Naive thymus-derived CD4-positive, alpha-beta T cell (primary cell): ENCODE results near the gene SULT6B1. TPM values are rescaled to one million over a fixed set of nuclear protein-coding genes. Genes with fewer than 3 reads are reported as not detected.
A peak's percentile ranks its signal among the peaks of the same experiment; 100 is the strongest.

Experiments used
- ATAC-seq: fragments of 150-1000 bp; cut with Tn5 transposase; 2 replicates; pipeline ENCODE4 v1.10.0; 2021; ENCODE audit warnings: mild to moderate bottlenecking, moderate library complexity
- CTCF ChIA-PET: fragments of 350-600 bp; sonication (Branson Sonifier 250); formaldehyde crosslinking; loops from one replicate; lab custom pipeline; 2021; ENCODE audit warnings: antibody characterized with exemption; lab: Charles Lee
- POLR2A ChIA-PET: fragments of 350-600 bp; sonication (Branson Sonifier 250); formaldehyde crosslinking; loops from one replicate; lab custom pipeline; 2021; ENCODE audit warnings: antibody characterized with exemption, inconsistent platforms; lab: Charles Lee
- DNase-seq, 9 donors: peaks; one replicate each; pipeline versions ENCODE4 v3.0.0 to v3.0.0-alpha.2; 2020 to 2022; ENCODE audit warnings: mixed read lengths in 1 of 9
- H3K27ac ChIP-seq: one replicate; pipeline ENCODE4 v1.7.0; 2013; ENCODE audit warnings: mild to moderate bottlenecking, low read depth, low read length, moderate library complexity
- H3K27me3 ChIP-seq, 2 donors: one replicate each; pipeline ENCODE4 v1.7.0; 2013; ENCODE audit warnings: low read length in 2 of 2, mild to moderate bottlenecking in 2 of 2, moderate library complexity in 2 of 2; ENCODE audit not compliant: control insufficient read depth in 2 of 2, insufficient read depth in 2 of 2
- H3K36me3 ChIP-seq, 3 experiments: 1 replicate in 2 of 3; 2 replicates in 1 of 3; pipeline ENCODE4 v1.7.0; 2013; ENCODE audit warnings: low read length in 3 of 3, mild to moderate bottlenecking in 3 of 3, moderate library complexity in 1 of 3; ENCODE audit not compliant: insufficient read depth in 3 of 3, control insufficient read depth in 2 of 3
- H3K4me1 ChIP-seq, 2 donors: one replicate each; pipeline ENCODE4 v1.7.0; 2013; ENCODE audit warnings: low read length in 2 of 2, mild to moderate bottlenecking in 2 of 2, moderate library complexity in 1 of 2; ENCODE audit not compliant: control insufficient read depth in 2 of 2, insufficient read depth in 2 of 2
- H3K4me3 ChIP-seq: 2 replicates; pipeline ENCODE4 v1.7.0; 2013; ENCODE audit warnings: mild to moderate bottlenecking, low read length
- H3K9me3 ChIP-seq, 3 experiments: 1 replicate in 2 of 3; 2 replicates in 1 of 3; pipeline ENCODE4 v1.7.0; 2013; ENCODE audit warnings: low read length in 3 of 3; ENCODE audit not compliant: control insufficient read depth in 2 of 3
- H3K27ac Mint-ChIP-seq, 9 donors: one replicate each; pipeline ENCODE4 v1.8.0; 2020 to 2022; ENCODE audit warnings: mixed read lengths in 9 of 9, mild to moderate bottlenecking in 8 of 9, moderate library complexity in 5 of 9, inconsistent platforms in 2 of 9
- H3K27me3 Mint-ChIP-seq, 5 donors: one replicate each; pipeline ENCODE4 v1.8.0; 2021 to 2022; ENCODE audit warnings: mixed read lengths in 5 of 5, mild to moderate bottlenecking in 1 of 5
- H3K36me3 Mint-ChIP-seq, 5 donors: one replicate each; pipeline ENCODE4 v1.8.0; 2020 to 2022; ENCODE audit warnings: mixed read lengths in 5 of 5, mild to moderate bottlenecking in 3 of 5, inconsistent platforms in 1 of 5
- H3K4me1 Mint-ChIP-seq, 7 donors: one replicate each; pipeline ENCODE4 v1.8.0; 2020 to 2022; ENCODE audit warnings: mixed read lengths in 7 of 7, mild to moderate bottlenecking in 3 of 7, inconsistent platforms in 1 of 7
- H3K4me3 Mint-ChIP-seq, 10 donors: one replicate each; pipeline ENCODE4 v1.8.0; 2020 to 2022; ENCODE audit warnings: mild to moderate bottlenecking in 10 of 10, mixed read lengths in 10 of 10, moderate library complexity in 6 of 10, inconsistent platforms in 2 of 10
- H3K9me3 Mint-ChIP-seq, 11 donors: one replicate each; pipeline ENCODE4 v1.8.0; 2020 to 2022; ENCODE audit warnings: mixed read lengths in 11 of 11, mild to moderate bottlenecking in 4 of 11, inconsistent platforms in 1 of 11, moderate library complexity in 1 of 11
- intact Hi-C, 2 donors: fragments of 100-400 bp; cut with micrococcal nuclease; formaldehyde crosslinking; loops; one replicate each; pipeline ENCODE4 v1.15.1; 2023
- polyA plus RNA-seq, 2 donors: library from polyadenylated mRNA; unstranded; fragments of 300-500 nt; fragmentation: Illumina TruSeq; gene quantifications; one replicate each; pipeline ENCODE4 v1.2.3, GENCODE V29; 2021
- total RNA-seq, 6 experiments: library from RNA in 5 of 6; stranded (reverse) in 5 of 6; gene quantifications; 1 replicate in 5 of 6; 2 replicates in 1 of 6; pipeline ENCODE4 v1.2.3 and lab custom pipeline; 2021 to 2026

Gene SULT6B1
- total and polyA plus RNA-seq, 7 experiments from 2014 or later = not detected

- H3K9me3 Mint-ChIP-seq = no peaks in the 10 kb centered on the region
- ChIA-PET CTCF (interaction anchor here (0.6 kb wide), 1 partner anchor 11 kb away, joined by 3 read pairs; no protein-coding TSS in a partner anchor), POLR2A (no interaction called here)
- H3K4me1 ChIP-seq = no peaks in the 10 kb centered on the region
- H3K27ac Mint-ChIP-seq = no peak overlapping the region
- H3K36me3 ChIP-seq = no peaks in the 10 kb centered on the region
- H3K4me3 Mint-ChIP-seq = no peak overlapping the region
- no peak overlapping the region for H3K27ac ChIP-seq
- H3K27me3 Mint-ChIP-seq = peaks cover 8 to 50% (median 13%) of the 10 kb centered on the region in 5 donors
- no peaks in the 10 kb centered on the region for H3K36me3 Mint-ChIP-seq
- ATAC-seq = no peak
- no peaks in the 10 kb centered on the region for H3K9me3 ChIP-seq
- intact Hi-C loops = no loop called here
- no peaks in the 10 kb centered on the region for H3K27me3 ChIP-seq
- H3K4me3 ChIP-seq = no peak overlapping the region
- no peak for DNase-seq
- H3K4me1 Mint-ChIP-seq = no peaks in the 10 kb centered on the region
Observed at GRCh38 chr2:37180006-37180639, 8.3 kb downstream of the SULT6B1 start.

- H3K27ac Mint-ChIP-seq = peak overlapping the region in 1 of 9 donors; percentile 10
- CTCF ChIA-PET = no interaction called here
- H3K27me3 Mint-ChIP-seq = peaks cover 0 to 10% (median 0%) of the 10 kb centered on the region in 5 donors
- Histone ChIP-seq H3K36me3 (no peaks in the 10 kb centered on the region), H3K4me3 (no peak overlapping the region), H3K27me3 (no peaks in the 10 kb centered on the region), H3K27ac (no peak overlapping the region), H3K9me3 (no peaks in the 10 kb centered on the region), H3K4me1 (no peaks in the 10 kb centered on the region)
- no peak overlapping the region for H3K4me3 Mint-ChIP-seq
- POLR2A ChIA-PET = no interaction called here
- DNase-seq (no peak), ATAC-seq (no peak)
- no peaks in the 10 kb centered on the region for H3K36me3 Mint-ChIP-seq
- no peaks in the 10 kb centered on the region for H3K4me1 Mint-ChIP-seq
- no peaks in the 10 kb centered on the region for H3K9me3 Mint-ChIP-seq
- intact Hi-C loops = no loop called here
Observed at GRCh38 chr2:37173741-37174140, 14.7 kb downstream of the SULT6B1 start.

DNA sequence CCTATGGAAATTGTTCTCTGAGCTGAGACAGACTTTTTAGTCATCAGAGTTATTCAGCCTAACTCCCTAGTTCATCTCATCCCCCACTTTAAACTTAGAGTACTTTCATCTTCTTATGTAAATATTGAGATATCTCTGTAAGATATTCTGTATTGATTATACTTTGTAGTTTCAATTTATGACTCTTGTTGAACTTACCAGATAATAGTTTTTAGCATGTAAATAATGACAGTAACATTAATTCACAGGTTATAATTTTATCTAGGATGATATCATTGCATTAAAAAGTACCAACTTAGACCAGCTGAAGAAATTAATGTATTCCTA is 16.9 kb downstream of the SULT6B1 start:
- H3K27me3 Mint-ChIP-seq = peaks cover 0 to 2% (median 0%) of the 10 kb centered on the region in 5 donors
- ChIA-PET CTCF (interaction anchor here (1.1 kb wide), 1 partner anchor 67 kb away, joined by 4 read pairs; no protein-coding TSS in a partner anchor), POLR2A (no interaction called here)
- no peaks in the 10 kb centered on the region for H3K36me3 Mint-ChIP-seq
- ATAC-seq (no peak), DNase-seq (no peak)
- no peaks in the 10 kb centered on the region for H3K4me1 ChIP-seq
- H3K27ac ChIP-seq = no peak overlapping the region
- no peaks in the 10 kb centered on the region for H3K4me1 Mint-ChIP-seq
- H3K36me3 ChIP-seq = no peaks in the 10 kb centered on the region
- no peak overlapping the region for H3K27ac Mint-ChIP-seq
- H3K4me3 Mint-ChIP-seq = no peak overlapping the region
- no peaks in the 10 kb centered on the region for H3K27me3 ChIP-seq
- peaks cover 0 to 2% (median 0%) of the 10 kb centered on the region in 11 donors for H3K9me3 Mint-ChIP-seq
- H3K4me3 ChIP-seq = no peak overlapping the region
- no peaks in the 10 kb centered on the region for H3K9me3 ChIP-seq
- intact Hi-C loops = no loop called here

DNA sequence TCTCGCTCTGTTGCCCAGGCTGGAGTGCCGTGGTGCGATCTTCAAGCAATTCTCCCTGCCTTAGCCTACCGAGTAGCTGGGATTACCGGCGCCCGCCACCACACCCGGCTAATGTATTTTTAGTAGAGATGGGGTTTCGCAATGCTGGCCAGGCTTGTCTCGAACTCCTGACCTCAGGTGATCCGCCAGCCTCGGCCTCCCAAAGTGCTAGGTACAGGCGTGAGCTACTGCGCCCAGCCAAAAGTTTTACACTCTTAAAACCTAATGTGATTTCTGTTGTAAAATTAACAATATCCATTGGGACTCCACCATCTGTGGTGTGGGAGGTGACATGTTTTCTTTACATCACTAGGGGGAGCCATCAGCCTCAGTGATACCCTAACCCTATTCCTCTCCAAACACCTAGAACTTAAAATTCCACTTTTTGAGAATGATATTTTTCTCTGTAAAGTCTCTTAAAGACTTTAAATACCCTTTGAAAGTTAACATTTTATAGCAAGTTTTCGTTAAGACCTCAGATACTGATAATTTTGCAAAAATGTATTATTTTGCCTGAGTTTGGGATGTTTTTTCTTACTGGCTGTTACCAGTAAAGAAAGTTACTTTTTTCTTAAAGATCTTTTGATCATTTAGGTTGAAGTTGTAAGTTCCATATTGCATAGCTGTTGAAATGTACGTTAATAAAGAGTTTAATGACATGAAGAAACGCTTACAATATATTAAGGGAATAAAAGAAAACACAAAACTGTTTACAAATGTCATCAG is 20.1 kb downstream of the SULT6B1 start:
- no peaks in the 10 kb centered on the region for H3K4me1 ChIP-seq
- H3K27ac ChIP-seq = no peak overlapping the region
- Mint-ChIP-seq H3K36me3 (peaks cover 4 to 6% (median 5%) of the 10 kb centered on the region in 5 donors), H3K9me3 (peaks cover 4 to 24% (median 13%) of the 10 kb centered on the region in 11 donors), H3K4me1 (no peaks in the 10 kb centered on the region), H3K4me3 (no peak overlapping the region), H3K27me3 (peaks cover 0 to 3% (median 0%) of the 10 kb centered on the region in 5 donors), H3K27ac (peak overlapping the region in 1 of 9 donors; percentile 32)
- peaks cover 0 to 7% (median 0%) of the 10 kb centered on the region in 3 experiments for H3K9me3 ChIP-seq
- ATAC-seq (peak; percentile 80), DNase-seq (peak in 6 of 9 donors; percentile 14 to 52 (median 40))
- ChIA-PET CTCF (interaction anchor here (0.5 to 1.4 kb wide), 11 partner anchors 11 to 709 kb away, joined by 3 to 6 read pairs (median 3); no protein-coding TSS in a partner anchor), POLR2A (no interaction called here)
- H3K27me3 ChIP-seq = no peaks in the 10 kb centered on the region
- H3K4me3 ChIP-seq = no peak overlapping the region
- no peaks in the 10 kb centered on the region for H3K36me3 ChIP-seq
- intact Hi-C loops = loop anchor here (1.0 to 10.0 kb wide), 6 partner anchors 62 to 946 kb away; partner anchors contain the start of genes CEBPZ (in 2 of the 2) and NDUFAF7 (in 2 of the 2)

GRCh38 chr2:37167636-37168180 is 20.8 kb downstream of the SULT6B1 start:
- no peaks in the 10 kb centered on the region for H3K4me1 ChIP-seq
- no peak overlapping the region for H3K4me3 ChIP-seq
- DNase-seq (no peak), ATAC-seq (no peak)
- intact Hi-C loops = loop anchor here (1.0 to 10.0 kb wide), 6 partner anchors 63 to 947 kb away; partner anchors contain the start of genes CEBPZ (in 2 of the 2) and NDUFAF7 (in 2 of the 2)
- H3K9me3 Mint-ChIP-seq = peaks cover 4 to 24% (median 13%) of the 10 kb centered on the region in 11 donors
- peaks cover 4 to 6% (median 5%) of the 10 kb centered on the region in 5 donors for H3K36me3 Mint-ChIP-seq
- ChIA-PET CTCF (interaction anchor here (0.6 to 1.2 kb wide), 3 partner anchors 10 to 710 kb away, joined by 3 read pairs; no protein-coding TSS in a partner anchor), POLR2A (no interaction called here)
- H3K27me3 Mint-ChIP-seq = peaks cover 0 to 3% (median 0%) of the 10 kb centered on the region in 5 donors
- H3K4me3 Mint-ChIP-seq = no peak overlapping the region
- peaks cover 0 to 7% (median 0%) of the 10 kb centered on the region in 3 experiments for H3K9me3 ChIP-seq
- no peak overlapping the region for H3K27ac ChIP-seq
- H3K36me3 ChIP-seq = no peaks in the 10 kb centered on the region
- H3K27ac Mint-ChIP-seq = no peak overlapping the region
- no peaks in the 10 kb centered on the region for H3K4me1 Mint-ChIP-seq
- no peaks in the 10 kb centered on the region for H3K27me3 ChIP-seq

DNA sequence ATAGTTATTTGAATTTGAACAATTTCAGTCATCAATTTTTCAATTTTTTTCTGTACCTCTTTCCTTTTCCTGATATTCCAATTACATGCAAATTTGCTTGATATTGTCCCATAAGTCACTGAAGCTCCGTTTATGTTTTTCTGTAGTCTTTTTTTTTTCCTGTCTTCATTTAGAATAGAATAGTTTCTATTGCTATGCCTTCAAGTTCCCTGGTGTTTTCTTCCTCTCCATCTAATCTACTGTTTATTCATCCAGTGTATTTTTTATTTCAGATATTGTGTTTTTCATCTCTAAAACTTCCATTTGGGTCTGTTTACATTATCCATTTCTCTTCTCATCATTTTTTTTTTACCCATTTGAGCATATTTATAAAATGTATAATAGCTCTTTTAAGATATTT is 23.7 kb downstream of the SULT6B1 start:
- Histone ChIP-seq H3K9me3 (peaks cover 0 to 7% (median 0%) of the 10 kb centered on the region in 3 experiments), H3K27ac (no peak overlapping the region), H3K4me1 (no peaks in the 10 kb centered on the region), H3K36me3 (no peaks in the 10 kb centered on the region), H3K4me3 (no peak overlapping the region), H3K27me3 (no peaks in the 10 kb centered on the region)
- no peak for DNase-seq
- Mint-ChIP-seq H3K9me3 (peaks cover 4 to 24% (median 13%) of the 10 kb centered on the region in 11 donors), H3K4me3 (no peak overlapping the region), H3K36me3 (peaks cover 4 to 6% (median 5%) of the 10 kb centered on the region in 5 donors), H3K27me3 (peaks cover 0 to 7% (median 0%) of the 10 kb centered on the region in 5 donors), H3K4me1 (no peaks in the 10 kb centered on the region), H3K27ac (peak overlapping the region in 1 of 9 donors; percentile 63)
- intact Hi-C loops = loop anchor here (5.0 to 10.0 kb wide), 3 partner anchors 228 to 950 kb away; no protein-coding TSS in a partner anchor
- CTCF ChIA-PET = interaction anchor here (0.8 kb wide), 1 partner anchor 14 kb away, joined by 6 read pairs; no protein-coding TSS in a partner anchor
- POLR2A ChIA-PET = no interaction called here
- ATAC-seq = no peak
